Measurements from ENCODE around the gene KCNK4. TPM values are rescaled to one million over a fixed set of nuclear protein-coding genes. Genes with fewer than 3 reads are reported as not detected.

KCNK4 gene
- polyA plus RNA-seq, 1 donor from 2014 or later: 1.0 TPM

GRCh38 chr11:64327993-64328392 is 36.9 kb downstream of the KCNK4 start:
- Histone ChIP-seq H3K27me3 (ENCODE audit: insufficient read depth, low read depth, low read length) (no peaks in the 10 kb centered on the region), H3K79me2 (replicated peaks; ENCODE audit: insufficient read depth, low read length) (no peaks in the 10 kb centered on the region), H3K9me2 (ENCODE audit: insufficient read depth, low read length) (no peaks in the 10 kb centered on the region), H3K4me2 (ENCODE audit: low read length) (no peak overlapping the region), H3K9ac (ENCODE audit: low read length) (no peak overlapping the region), H2AFZ (ENCODE audit: low read depth, low read length) (no peak overlapping the region), H4K20me1 (ENCODE audit: insufficient read depth) (no peaks in the 10 kb centered on the region), H3F3A (ENCODE audit: insufficient read depth, low read length, poor library complexity, severe bottlenecking) (no peaks in the 10 kb centered on the region), H3K36me3 (ENCODE audit: insufficient read depth, low read length) (no peaks in the 10 kb centered on the region), H3K9me3 (ENCODE audit: low read length) (no peaks in the 10 kb centered on the region), H3K27ac (ENCODE audit: low read length) (no peak overlapping the region), H3K4me3 (ENCODE audit: low read length) (no peak overlapping the region)
- no peak for TF ChIP-seq EP300 (conservative IDR thresholded peaks at IDR 0.05; ENCODE audit: poor library complexity, severe bottlenecking)
- no peak for TF ChIP-seq MXI1 (conservative IDR thresholded peaks at IDR 0.05; ENCODE audit: poor library complexity, severe bottlenecking)
- TF ChIP-seq SMC3 (conservative IDR thresholded peaks at IDR 0.05; ENCODE audit: poor library complexity): no peak
- no peak for TF ChIP-seq REST (IDR thresholded peaks at IDR 0.05; ENCODE audit: borderline replicate concordance)
- TF ChIP-seq CTCF (IDR thresholded peaks at IDR 0.05; ENCODE audit: poor library complexity, severe bottlenecking): no peak
- no peak for TF ChIP-seq EZH2 (IDR thresholded peaks at IDR 0.05; ENCODE audit: borderline replicate concordance, insufficient read depth, low read length, poor library complexity, severe bottlenecking)
- no peak for TF ChIP-seq RAD21 (conservative IDR thresholded peaks at IDR 0.05)
- no peak for TF ChIP-seq TAF1 (IDR thresholded peaks at IDR 0.05; ENCODE audit: low read depth)
- no peak for TF ChIP-seq POLR2AphosphoS5 (IDR thresholded peaks at IDR 0.05)

- H3K79me2 ChIP-seq (replicated peaks; ENCODE audit: insufficient read depth, low read length): no peaks in the 10 kb centered on the region
- no peaks in the 10 kb centered on the region for H3K27me3 ChIP-seq (ENCODE audit: insufficient read depth, low read depth, low read length)
- no peaks in the 10 kb centered on the region for H3K36me3 ChIP-seq (ENCODE audit: insufficient read depth, low read length)
- TF ChIP-seq MXI1 (conservative IDR thresholded peaks at IDR 0.05; ENCODE audit: poor library complexity, severe bottlenecking) (no peak), REST (IDR thresholded peaks at IDR 0.05; ENCODE audit: borderline replicate concordance) (no peak), TAF1 (IDR thresholded peaks at IDR 0.05; ENCODE audit: low read depth) (no peak), POLR2AphosphoS5 (IDR thresholded peaks at IDR 0.05) (no peak), CTCF (IDR thresholded peaks at IDR 0.05; ENCODE audit: poor library complexity, severe bottlenecking) (no peak), SMC3 (conservative IDR thresholded peaks at IDR 0.05; ENCODE audit: poor library complexity) (no peak)
- no peak overlapping the region for H3K27ac ChIP-seq (ENCODE audit: low read length)
- H3K9me2 ChIP-seq (ENCODE audit: insufficient read depth, low read length): no peaks in the 10 kb centered on the region
- no peaks in the 10 kb centered on the region for H4K20me1 ChIP-seq (ENCODE audit: insufficient read depth)
- no peaks in the 10 kb centered on the region for H3F3A ChIP-seq (ENCODE audit: insufficient read depth, low read length, poor library complexity, severe bottlenecking)
- H3K9ac ChIP-seq (ENCODE audit: low read length): no peak overlapping the region
- no peak overlapping the region for H3K4me3 ChIP-seq (ENCODE audit: low read length)
- H3K4me2 ChIP-seq (ENCODE audit: low read length): no peak overlapping the region
- no peaks in the 10 kb centered on the region for H3K9me3 ChIP-seq (ENCODE audit: low read length)
- no peak overlapping the region for H2AFZ ChIP-seq (ENCODE audit: low read depth, low read length)
These were observed 39.8 kb downstream of the KCNK4 start for GRCh38 chr11:64330888-64331287.

All from neural cell (in vitro differentiated cells).